Endothelial cell of umbilical vein (primary cell): Measurements from ENCODE around the gene NUPR1. TPM values are rescaled to one million over a fixed set of nuclear protein-coding genes. Genes with fewer than 3 reads are reported as not detected.

Experiments
- BruUV-seq: library from RNA; stranded (reverse); fragments of 400-500 nt; replicated peaks from 2 replicates; lab custom pipeline; 2021; lab: Mats Ljungman, UMichigan
- CTCF ChIA-PET: fragments of 300-600, 350-600 bp; sonication (Branson Sonifier 250); formaldehyde crosslinking; loops from one replicate; lab custom pipeline; 2021; ENCODE audit warnings: antibody characterized with exemption, inconsistent platforms; lab: Charles Lee
- POLR2A ChIA-PET: fragments of 300-600, 350-600 bp; sonication (Branson Sonifier 250); formaldehyde crosslinking; loops from one replicate; lab custom pipeline; 2021; ENCODE audit warnings: antibody characterized with exemption, inconsistent platforms; lab: Charles Lee
- DNase-seq: peaks from one replicate; pipeline ENCODE4 v3.0.0-alpha.2; 2011; ENCODE audit warnings: low read depth, low spot score
- FAIRE-seq: peaks from 2 replicates; lab custom pipeline; 2011; peaks lifted over from hg19 to GRCh38; lab: Jason Lieb, UNC
- H2AFZ ChIP-seq: 2 replicates; pipeline ENCODE4 v1.6.0; 2012; ENCODE audit warnings: low read depth, low read length, control low read depth, inconsistent platforms
- H3K27ac ChIP-seq: 2 replicates; pipeline ENCODE4 v1.5.1; 2011; ENCODE audit warnings: low read depth, mild to moderate bottlenecking, control low read depth, low read length, moderate library complexity; ENCODE audit not compliant: insufficient read depth
- H3K27me3 ChIP-seq, 2 experiments: 2 replicates each; pipeline versions ENCODE4 v1.6.0 to v1.6.1; 2011; ENCODE audit warnings: low read length in 2 of 2, mixed read lengths in 1 of 2; ENCODE audit not compliant: control insufficient read depth in 2 of 2, insufficient read depth in 2 of 2
- H3K36me3 ChIP-seq, 2 experiments: 2 replicates in 1 of 2; 3 replicates in 1 of 2; pipeline ENCODE4 v1.5.1; 2011; ENCODE audit warnings: low read length in 2 of 2, mild to moderate bottlenecking in 1 of 2, moderate library complexity in 1 of 2; ENCODE audit not compliant: control insufficient read depth in 2 of 2, insufficient read depth in 2 of 2; ENCODE audit errors: extremely low read depth in 1 of 2
- H3K4me1 ChIP-seq: 3 replicates; pipeline ENCODE4 v1.5.1; 2011; ENCODE audit warnings: mild to moderate bottlenecking, low read length; ENCODE audit not compliant: control insufficient read depth, insufficient read depth; ENCODE audit errors: extremely low read depth
- H3K4me2 ChIP-seq: 2 replicates; pipeline ENCODE4 v1.6.1; 2011; ENCODE audit warnings: low read length, control low read depth, mixed read lengths; ENCODE audit not compliant: insufficient read depth
- H3K4me3 ChIP-seq, 3 experiments: fragments of 200-600 bp in 1 of 3; sonication (generic), shearing (Covaris generic) in 1 of 3; replicated peaks in 1 of 3; 2 replicates each; pipeline ENCODE4 v1.5.1; 2011 to 2016; ENCODE audit warnings: control low read depth in 3 of 3, low read length in 3 of 3, mild to moderate bottlenecking in 2 of 3, inconsistent platforms in 1 of 3, low read depth in 1 of 3, moderate library complexity in 1 of 3; ENCODE audit not compliant: insufficient read depth in 1 of 3
- H3K79me2 ChIP-seq: 2 replicates; pipeline ENCODE4 v1.6.0; 2012; ENCODE audit warnings: low read length, inconsistent platforms; ENCODE audit not compliant: control insufficient read depth, insufficient read depth
- H3K9ac ChIP-seq: replicated peaks from 2 replicates; pipeline ENCODE3; 2011; ENCODE audit warnings: low read length, control low read depth; ENCODE audit not compliant: insufficient read depth; ENCODE audit errors: extremely low read depth
- H3K9me1 ChIP-seq: replicated peaks from 3 replicates; pipeline ENCODE4 v1.6.0; 2011; ENCODE audit warnings: mild to moderate bottlenecking, low read length; ENCODE audit not compliant: control insufficient read depth, insufficient read depth; ENCODE audit errors: extremely low read depth
- H3K9me3 ChIP-seq: replicated peaks from 2 replicates; pipeline ENCODE4 v1.5.1; 2012; ENCODE audit warnings: low read length, inconsistent platforms; ENCODE audit not compliant: control insufficient read depth, insufficient read depth
- H4K20me1 ChIP-seq: replicated peaks from 2 replicates; pipeline ENCODE3; 2011; ENCODE audit warnings: mild to moderate bottlenecking, low read length; ENCODE audit not compliant: control insufficient read depth, insufficient read depth; ENCODE audit errors: extremely low read depth
- EZH2 ChIP-seq: IDR thresholded peaks from 2 replicates; pipeline ENCODE4 v1.6.1; 2012; ENCODE audit warnings: borderline replicate concordance, low read depth, mild to moderate bottlenecking, moderate library complexity, low read length, inconsistent platforms; ENCODE audit not compliant: severe bottlenecking
- FOS ChIP-seq: IDR thresholded peaks from 2 replicates; pipeline ENCODE4 v1.6.1; 2011; ENCODE audit warnings: mild to moderate bottlenecking, low read length, moderate library complexity, borderline replicate concordance; ENCODE audit not compliant: insufficient read depth
- GATA2 ChIP-seq: IDR thresholded peaks from 2 replicates; pipeline ENCODE4 v1.7.0; 2011; ENCODE audit warnings: low read depth, mild to moderate bottlenecking, moderate library complexity, mixed read lengths, low read length; ENCODE audit not compliant: insufficient read length, insufficient read depth
- JUN ChIP-seq: IDR thresholded peaks from 2 replicates; pipeline ENCODE4 v1.6.1; 2011; ENCODE audit warnings: borderline replicate concordance, low read depth; ENCODE audit not compliant: insufficient read length, insufficient read depth
- MYC ChIP-seq: IDR thresholded peaks from one replicate; pipeline ENCODE4 v1.6.1; 2011; ENCODE audit warnings: mild to moderate bottlenecking, low read depth, low read length
- POLR2A ChIP-seq: IDR thresholded peaks from 2 replicates; pipeline ENCODE4 v1.6.1; 2012; ENCODE audit warnings: low read depth, mild to moderate bottlenecking, control low read depth, low read length
- POLR2AphosphoS5 ChIP-seq: IDR thresholded peaks from 2 replicates; pipeline ENCODE4 v1.6.1; 2012; ENCODE audit warnings: low read depth, mild to moderate bottlenecking, control low read depth, low read length, moderate library complexity; ENCODE audit not compliant: insufficient read depth
- dilution Hi-C: fragments of 300-500 bp; cut with MboI; formaldehyde crosslinking; loops from one replicate; pipeline ENCODE4 v1.15.0; 2019; ENCODE audit warnings: low sequenced_read_pairs; ENCODE audit not compliant: extremely low pct_ligation_motif_present
- intact Hi-C: fragments of 100-400 bp; cut with micrococcal nuclease; formaldehyde crosslinking; loops from one replicate; pipeline ENCODE4 v1.10.0; 2022
- polyA plus RNA-seq, 4 experiments: library from polyadenylated mRNA; depleted of rRNA in 3 of 4; stranded (reverse) in 3 of 4; unstranded in 1 of 4; fragments of >200 nt; gene quantifications; 2 replicates each; pipeline versions ENCODE4 v1.2.1 to v1.2.3, GENCODE V29; 2011 to 2012; ENCODE audit warnings: missing spikeins in 1 of 4
- total RNA-seq: library from RNA; stranded (reverse); gene quantifications from 2 replicates; pipeline ENCODE4 v1.2.3, GENCODE V29; 2021
- TF ChIP-seq, protein P1 (sequence below), 2 donors: IDR thresholded peaks; 1 replicate in 1 of 2; 2 replicates in 1 of 2; pipeline ENCODE4 v1.5.1; 2011; ENCODE audit warnings: low read length in 2 of 2, mild to moderate bottlenecking in 2 of 2, moderate library complexity in 2 of 2, control low read depth in 1 of 2, inconsistent platforms in 1 of 2, low read depth in 1 of 2; ENCODE audit not compliant: insufficient read depth in 1 of 2; ENCODE audit errors: extremely low read depth in 1 of 2
- TF ChIP-seq, protein P2 (sequence below): IDR thresholded peaks from 2 replicates; pipeline ENCODE4 v1.6.1; 2011; ENCODE audit not compliant: insufficient read depth, insufficient read length

NUPR1 gene
- total and polyA plus RNA-seq, 2 donors (not counting 3 experiments of a cell fraction or from before 2014, with no cell fraction given) = 1.8 to 4.9 TPM

DNA sequence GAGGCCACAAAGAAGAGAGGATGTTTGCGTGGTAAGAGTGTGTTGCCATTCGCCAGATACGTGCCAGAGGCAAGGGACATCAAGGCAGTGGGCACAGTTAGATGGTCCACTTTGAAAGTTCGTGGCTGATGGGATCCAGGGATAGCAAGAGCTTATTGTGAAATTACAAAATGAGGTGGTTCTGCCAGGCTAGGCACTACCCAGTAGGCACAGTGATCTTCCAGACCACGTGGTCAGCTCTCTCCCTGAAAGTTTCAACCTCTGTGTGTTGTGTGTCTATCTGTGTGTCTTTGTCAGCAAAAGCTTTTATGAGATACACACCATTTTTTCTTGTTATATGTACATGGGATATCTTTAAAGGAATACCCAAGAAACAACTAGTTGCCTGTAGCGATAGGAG, 24.4 kb upstream of the NUPR1 start:
- H3K9ac ChIP-seq = no peak overlapping the region
- dilution Hi-C loops = no loop called here

More for the DNA sequence above, 24.4 kb upstream of the NUPR1 start:
- H3K9me3 ChIP-seq = no peaks in the 10 kb centered on the region
- no peaks in the 10 kb centered on the region for H4K20me1 ChIP-seq
- no peaks in the 10 kb centered on the region for H3K27me3 ChIP-seq
- peaks cover 6% of the 10 kb centered on the region for H3K4me1 ChIP-seq
- H2AFZ ChIP-seq = no peak overlapping the region
- intact Hi-C loops = no loop called here
- H3K27ac ChIP-seq = no peak overlapping the region
- DNase-seq (no peak), FAIRE-seq (no peak)
- no peaks in the 10 kb centered on the region for H3K79me2 ChIP-seq
- POLR2A ChIA-PET = no interaction called here
- H3K4me3 ChIP-seq = no peak overlapping the region
- CTCF ChIA-PET = no interaction called here
- H3K9me1 ChIP-seq = no peaks in the 10 kb centered on the region
- no peak for TF ChIP-seq POLR2A
- TF ChIP-seq GATA2 = no peak
- no peak for TF ChIP-seq MYC
- TF ChIP-seq, protein P1, sequence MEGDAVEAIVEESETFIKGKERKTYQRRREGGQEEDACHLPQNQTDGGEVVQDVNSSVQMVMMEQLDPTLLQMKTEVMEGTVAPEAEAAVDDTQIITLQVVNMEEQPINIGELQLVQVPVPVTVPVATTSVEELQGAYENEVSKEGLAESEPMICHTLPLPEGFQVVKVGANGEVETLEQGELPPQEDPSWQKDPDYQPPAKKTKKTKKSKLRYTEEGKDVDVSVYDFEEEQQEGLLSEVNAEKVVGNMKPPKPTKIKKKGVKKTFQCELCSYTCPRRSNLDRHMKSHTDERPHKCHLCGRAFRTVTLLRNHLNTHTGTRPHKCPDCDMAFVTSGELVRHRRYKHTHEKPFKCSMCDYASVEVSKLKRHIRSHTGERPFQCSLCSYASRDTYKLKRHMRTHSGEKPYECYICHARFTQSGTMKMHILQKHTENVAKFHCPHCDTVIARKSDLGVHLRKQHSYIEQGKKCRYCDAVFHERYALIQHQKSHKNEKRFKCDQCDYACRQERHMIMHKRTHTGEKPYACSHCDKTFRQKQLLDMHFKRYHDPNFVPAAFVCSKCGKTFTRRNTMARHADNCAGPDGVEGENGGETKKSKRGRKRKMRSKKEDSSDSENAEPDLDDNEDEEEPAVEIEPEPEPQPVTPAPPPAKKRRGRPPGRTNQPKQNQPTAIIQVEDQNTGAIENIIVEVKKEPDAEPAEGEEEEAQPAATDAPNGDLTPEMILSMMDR (IDR thresholded peaks at IDR 0.05; ENCODE audit: extremely low read depth in 1 of 2, insufficient read depth in 1 of 2, low read depth in 1 of 2, low read length in 2 of 2) = no peak
- TF ChIP-seq EZH2 = no peak
- no peak for TF ChIP-seq FOS
- TF ChIP-seq JUN = no peak
- TF ChIP-seq POLR2AphosphoS5 = no peak
- TF ChIP-seq, protein P2, sequence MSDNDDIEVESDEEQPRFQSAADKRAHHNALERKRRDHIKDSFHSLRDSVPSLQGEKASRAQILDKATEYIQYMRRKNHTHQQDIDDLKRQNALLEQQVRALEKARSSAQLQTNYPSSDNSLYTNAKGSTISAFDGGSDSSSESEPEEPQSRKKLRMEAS = no peak
- H3K4me2 ChIP-seq = no peak overlapping the region
- no peaks in the 10 kb centered on the region for H3K36me3 ChIP-seq
- BruUV-seq = no TSS peak
